Measurements from ENCODE around the gene CYFIP1. TPM values are rescaled to one million over a fixed set of nuclear protein-coding genes. Genes with fewer than 3 reads are reported as not detected.

Gene CYFIP1
- total and polyA plus RNA-seq, 2 of the 8 experiments (the other 6 are each of a cell fraction or from before 2014, with no cell fraction given), result 38.6 to 81.7 TPM

GRCh38 chr15:22979238-22980188 lies 655 bp downstream of the CYFIP1 start (continued):
- TF ChIP-seq BCL11A (IDR thresholded peaks at IDR 0.05; ENCODE audit: low read depth in 2 of 2, low read length in 2 of 2) (no peak), SAP30 (IDR thresholded peaks at IDR 0.05; ENCODE audit: insufficient read depth, insufficient replicate concordance, low read length) (no peak), CHD1 (IDR thresholded peaks at IDR 0.05; ENCODE audit: low read depth, low read length) (no peak), SP2 (IDR thresholded peaks at IDR 0.05; ENCODE audit: low read length) (no peak), KDM5A (IDR thresholded peaks at IDR 0.05; ENCODE audit: low read length) (no peak), BRCA1 (IDR thresholded peaks at IDR 0.05; ENCODE audit: low read depth, low read length) (no peak), GTF2F1 (IDR thresholded peaks at IDR 0.05; ENCODE audit: borderline replicate concordance, low read depth, low read length) (no peak), MAFK (IDR thresholded peaks at IDR 0.05; ENCODE audit: low read depth, low read length) (no peak), PHF8 (conservative IDR thresholded peaks at IDR 0.05; ENCODE audit: low read depth, low read length) (no peak), SRF (IDR thresholded peaks at IDR 0.05; ENCODE audit: low read depth, low read length) (no peak), POU5F1 (IDR thresholded peaks at IDR 0.05; ENCODE audit: low read depth, low read length) (no peak), MAX (IDR thresholded peaks at IDR 0.05) (peak; percentile 85), TBP (IDR thresholded peaks at IDR 0.05; ENCODE audit: low read depth, low read length) (no peak), TAF1 (IDR thresholded peaks at IDR 0.05; ENCODE audit: low read depth, low read length) (peak; percentile 53; the same call in 1 of the 2 replicates), EZH2 (IDR thresholded peaks at IDR 0.05; ENCODE audit: low read depth, low read length, severe bottlenecking) (peak; percentile 42), CTBP2 (IDR thresholded peaks at IDR 0.05; ENCODE audit: borderline replicate concordance, insufficient read depth, insufficient read length, low read length) (no peak), USF2 (IDR thresholded peaks at IDR 0.05; ENCODE audit: low read length) (no peak)

All from H1 (cell line).